Endothelial cell of umbilical vein (primary cell): Measurements from ENCODE around the gene IFI44L. TPM values are rescaled to one million over a fixed set of nuclear protein-coding genes. Genes with fewer than 3 reads are reported as not detected.

ENCODE experiments used
- Bru-seq: library from RNA; stranded (reverse); fragments of 400-500 nt; gene quantifications from one replicate; lab custom pipeline; 2021; lab: Mats Ljungman, UMichigan
- BruChase-seq, 2 experiments: library from RNA; stranded (reverse); fragments of 400-500 nt; gene quantifications; one replicate each; lab custom pipeline; 2021; lab: Mats Ljungman, UMichigan
- BruUV-seq: library from RNA; stranded (reverse); fragments of 400-500 nt; replicated peaks from 2 replicates; lab custom pipeline; 2021; lab: Mats Ljungman, UMichigan
- CTCF ChIA-PET: fragments of 300-600, 350-600 bp; sonication (Branson Sonifier 250); formaldehyde crosslinking; loops from one replicate; lab custom pipeline; 2021; ENCODE audit warnings: antibody characterized with exemption, inconsistent platforms; lab: Charles Lee
- POLR2A ChIA-PET: fragments of 300-600, 350-600 bp; sonication (Branson Sonifier 250); formaldehyde crosslinking; loops from one replicate; lab custom pipeline; 2021; ENCODE audit warnings: antibody characterized with exemption, inconsistent platforms; lab: Charles Lee
- DNase-seq: peaks from one replicate; pipeline ENCODE4 v3.0.0-alpha.2; 2011; ENCODE audit warnings: low read depth, low spot score
- FAIRE-seq: peaks from 2 replicates; lab custom pipeline; 2011; peaks lifted over from hg19 to GRCh38; lab: Jason Lieb, UNC
- H2AFZ ChIP-seq: 2 replicates; pipeline ENCODE4 v1.6.0; 2012; ENCODE audit warnings: low read depth, low read length, control low read depth, inconsistent platforms
- H3K27ac ChIP-seq: 2 replicates; pipeline ENCODE4 v1.5.1; 2011; ENCODE audit warnings: low read depth, mild to moderate bottlenecking, control low read depth, low read length, moderate library complexity; ENCODE audit not compliant: insufficient read depth
- H3K27me3 ChIP-seq, 2 experiments: 2 replicates each; pipeline versions ENCODE4 v1.6.0 to v1.6.1; 2011; ENCODE audit warnings: low read length in 2 of 2, mixed read lengths in 1 of 2; ENCODE audit not compliant: control insufficient read depth in 2 of 2, insufficient read depth in 2 of 2
- H3K36me3 ChIP-seq, 2 experiments: 2 replicates in 1 of 2; 3 replicates in 1 of 2; pipeline ENCODE4 v1.5.1; 2011; ENCODE audit warnings: low read length in 2 of 2, mild to moderate bottlenecking in 1 of 2, moderate library complexity in 1 of 2; ENCODE audit not compliant: control insufficient read depth in 2 of 2, insufficient read depth in 2 of 2; ENCODE audit errors: extremely low read depth in 1 of 2
- H3K4me1 ChIP-seq: 3 replicates; pipeline ENCODE4 v1.5.1; 2011; ENCODE audit warnings: mild to moderate bottlenecking, low read length; ENCODE audit not compliant: control insufficient read depth, insufficient read depth; ENCODE audit errors: extremely low read depth
- H3K4me2 ChIP-seq: 2 replicates; pipeline ENCODE4 v1.6.1; 2011; ENCODE audit warnings: low read length, control low read depth, mixed read lengths; ENCODE audit not compliant: insufficient read depth
- H3K4me3 ChIP-seq, 3 experiments: fragments of 200-600 bp in 1 of 3; sonication (generic), shearing (Covaris generic) in 1 of 3; replicated peaks in 1 of 3; 2 replicates each; pipeline ENCODE4 v1.5.1; 2011 to 2016; ENCODE audit warnings: control low read depth in 3 of 3, low read length in 3 of 3, mild to moderate bottlenecking in 2 of 3, inconsistent platforms in 1 of 3, low read depth in 1 of 3, moderate library complexity in 1 of 3; ENCODE audit not compliant: insufficient read depth in 1 of 3
- H3K79me2 ChIP-seq: 2 replicates; pipeline ENCODE4 v1.6.0; 2012; ENCODE audit warnings: low read length, inconsistent platforms; ENCODE audit not compliant: control insufficient read depth, insufficient read depth
- H3K9ac ChIP-seq: replicated peaks from 2 replicates; pipeline ENCODE3; 2011; ENCODE audit warnings: low read length, control low read depth; ENCODE audit not compliant: insufficient read depth; ENCODE audit errors: extremely low read depth
- H3K9me1 ChIP-seq: replicated peaks from 3 replicates; pipeline ENCODE4 v1.6.0; 2011; ENCODE audit warnings: mild to moderate bottlenecking, low read length; ENCODE audit not compliant: control insufficient read depth, insufficient read depth; ENCODE audit errors: extremely low read depth
- H3K9me3 ChIP-seq: replicated peaks from 2 replicates; pipeline ENCODE4 v1.5.1; 2012; ENCODE audit warnings: low read length, inconsistent platforms; ENCODE audit not compliant: control insufficient read depth, insufficient read depth
- H4K20me1 ChIP-seq: replicated peaks from 2 replicates; pipeline ENCODE3; 2011; ENCODE audit warnings: mild to moderate bottlenecking, low read length; ENCODE audit not compliant: control insufficient read depth, insufficient read depth; ENCODE audit errors: extremely low read depth
- CTCF ChIP-seq, 2 donors: IDR thresholded peaks; 1 replicate in 1 of 2; 2 replicates in 1 of 2; pipeline ENCODE4 v1.5.1; 2011; ENCODE audit warnings: low read length in 2 of 2, mild to moderate bottlenecking in 2 of 2, moderate library complexity in 2 of 2, control low read depth in 1 of 2, inconsistent platforms in 1 of 2, low read depth in 1 of 2; ENCODE audit not compliant: insufficient read depth in 1 of 2; ENCODE audit errors: extremely low read depth in 1 of 2
- EZH2 ChIP-seq: IDR thresholded peaks from 2 replicates; pipeline ENCODE4 v1.6.1; 2012; ENCODE audit warnings: borderline replicate concordance, low read depth, mild to moderate bottlenecking, moderate library complexity, low read length, inconsistent platforms; ENCODE audit not compliant: severe bottlenecking
- FOS ChIP-seq: IDR thresholded peaks from 2 replicates; pipeline ENCODE4 v1.6.1; 2011; ENCODE audit warnings: mild to moderate bottlenecking, low read length, moderate library complexity, borderline replicate concordance; ENCODE audit not compliant: insufficient read depth
- GATA2 ChIP-seq: IDR thresholded peaks from 2 replicates; pipeline ENCODE4 v1.7.0; 2011; ENCODE audit warnings: low read depth, mild to moderate bottlenecking, moderate library complexity, mixed read lengths, low read length; ENCODE audit not compliant: insufficient read length, insufficient read depth
- JUN ChIP-seq: IDR thresholded peaks from 2 replicates; pipeline ENCODE4 v1.6.1; 2011; ENCODE audit warnings: borderline replicate concordance, low read depth; ENCODE audit not compliant: insufficient read length, insufficient read depth
- MAX ChIP-seq: IDR thresholded peaks from 2 replicates; pipeline ENCODE4 v1.6.1; 2011; ENCODE audit not compliant: insufficient read depth, insufficient read length
- MYC ChIP-seq: IDR thresholded peaks from one replicate; pipeline ENCODE4 v1.6.1; 2011; ENCODE audit warnings: mild to moderate bottlenecking, low read depth, low read length
- POLR2A ChIP-seq: IDR thresholded peaks from 2 replicates; pipeline ENCODE4 v1.6.1; 2012; ENCODE audit warnings: low read depth, mild to moderate bottlenecking, control low read depth, low read length
- POLR2AphosphoS5 ChIP-seq: IDR thresholded peaks from 2 replicates; pipeline ENCODE4 v1.6.1; 2012; ENCODE audit warnings: low read depth, mild to moderate bottlenecking, control low read depth, low read length, moderate library complexity; ENCODE audit not compliant: insufficient read depth
- dilution Hi-C: fragments of 300-500 bp; cut with MboI; formaldehyde crosslinking; loops from one replicate; pipeline ENCODE4 v1.15.0; 2019; ENCODE audit warnings: low sequenced_read_pairs; ENCODE audit not compliant: extremely low pct_ligation_motif_present
- intact Hi-C: fragments of 100-400 bp; cut with micrococcal nuclease; formaldehyde crosslinking; loops from one replicate; pipeline ENCODE4 v1.10.0; 2022
- long read RNA-seq: library from polyadenylated mRNA; stranded (forward); transcript quantifications from one replicate; pipeline ENCODE4 v2.0.0, GENCODE V29; 2021
- polyA minus RNA-seq, 3 experiments: library from RNA; depleted of rRNA, polyadenylated mRNA; stranded (reverse); fragments of >200 nt; gene quantifications; 1 replicate in 1 of 3; 2 replicates in 2 of 3; pipeline ENCODE4 v1.2.3, GENCODE V29; 2011
- polyA plus RNA-seq, 4 experiments: library from polyadenylated mRNA; depleted of rRNA in 3 of 4; stranded (reverse) in 3 of 4; unstranded in 1 of 4; fragments of >200 nt; gene quantifications; 2 replicates each; pipeline versions ENCODE4 v1.2.1 to v1.2.3, GENCODE V29; 2011 to 2012; ENCODE audit warnings: missing spikeins in 1 of 4
- total RNA-seq: library from RNA; stranded (reverse); gene quantifications from 2 replicates; pipeline ENCODE4 v1.2.3, GENCODE V29; 2021

Gene IFI44L
- 1.5 and 2.8 TPM in 2 replicates for total RNA-seq
- polyA plus RNA-seq, result 1.9 and 2.9 TPM in 2 replicates
- polyA plus RNA-seq (2011; cell fraction: cytosol; rRNA removed), result 1.9 TPM in 2 replicates
- 8.1 TPM in 2 replicates for polyA plus RNA-seq (2011; cell fraction: nucleus; rRNA removed)
- 3.5 and 4.2 TPM in 2 replicates for polyA plus RNA-seq (2012)
- 6.2 and 7.1 TPM in 2 replicates for polyA minus RNA-seq
- 1.0 TPM for polyA minus RNA-seq (2011; cell fraction: cytosol; rRNA and poly(A)+ RNA removed)
- 9.0 and 14.1 TPM in 2 replicates for polyA minus RNA-seq (2011; cell fraction: nucleus; rRNA and poly(A)+ RNA removed)
- percentile 48 among the genes with signal in this experiment for Bru-seq, nascent RNA
- percentile 50 among the genes with signal in this experiment for BruChase-seq, experiment 1, labeled RNA remaining after a 6-hour chase
- percentile 47 among the genes with signal in this experiment for BruChase-seq, experiment 2, labeled RNA remaining after a 2-hour chase
- long read RNA-seq, full-length matches to known transcripts, result 1 of 2 reads
- long read RNA-seq, partial matches to known transcripts, result 0 of 2 reads
- long read RNA-seq, other reads (novel, unspliced or antisense), result 1 of 2 reads

DNA sequence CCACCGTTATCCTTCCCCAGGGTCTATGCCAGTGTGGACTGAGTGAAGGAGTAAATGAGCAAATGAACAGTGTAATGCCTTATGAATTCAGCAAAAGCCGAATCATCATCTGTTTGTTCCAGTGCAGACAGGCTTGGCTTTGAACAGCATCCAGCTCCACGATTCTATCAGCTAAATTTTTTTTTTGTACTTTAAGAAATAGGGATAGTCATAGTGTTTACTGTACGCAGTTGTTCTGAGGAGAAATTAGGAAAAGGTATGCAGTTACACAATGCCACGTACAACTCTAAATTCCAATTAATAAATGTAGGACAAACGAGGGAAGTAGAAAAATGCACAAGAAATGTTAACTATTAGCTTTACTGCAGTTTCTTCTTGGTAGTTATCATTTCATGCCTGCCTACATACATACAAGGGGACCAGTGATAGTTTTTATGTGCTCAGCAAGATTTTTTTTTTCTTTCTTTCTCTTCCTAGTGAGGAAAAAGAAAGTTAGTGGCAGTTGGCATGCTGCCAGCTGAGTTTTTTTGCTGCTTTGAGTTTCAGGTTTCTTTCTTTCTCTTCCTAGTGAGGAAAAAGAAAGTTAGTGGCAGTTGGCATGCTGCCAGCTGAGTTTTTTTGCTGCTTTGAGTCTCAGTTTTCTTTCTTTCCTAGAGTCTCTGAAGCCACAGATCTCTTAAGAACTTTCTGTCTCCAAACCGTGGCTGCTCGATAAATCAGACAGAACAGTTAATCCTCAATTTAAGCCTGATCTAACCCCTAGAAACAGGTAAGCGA, at the start of gene IFI44L:
TSS of gene IFI44L (plus strand) at position 646 of the 777 bp plus-strand sequence. CDS start 7,468 bp downstream, outside the sequence.
- peaks cover 18% of the 10 kb centered on the region for H3K4me1 ChIP-seq
- H3K9ac ChIP-seq, result peak within 1 kb of the TSS; percentile 39
- no peaks in the 10 kb centered on the region for H3K36me3 ChIP-seq
- CTCF ChIA-PET, result interaction anchor here (0.6 to 4.6 kb wide), 11 partner anchors 9 to 584 kb away, joined by 3 to 25 read pairs (median 4); no protein-coding TSS in a partner anchor
- H2AFZ ChIP-seq, result peak within 1 kb of the TSS; percentile 84
- FAIRE-seq, result peak; percentile 75
- H3K9me1 ChIP-seq, result no peaks in the 10 kb centered on the region
- no peaks in the 10 kb centered on the region for H4K20me1 ChIP-seq
- H3K4me2 ChIP-seq, result peak within 1 kb of the TSS; percentile 79
- POLR2A ChIA-PET, result no interaction called here
- H3K27ac ChIP-seq, result peak within 1 kb of the TSS; percentile 2
- no peaks in the 10 kb centered on the region for H3K79me2 ChIP-seq
- no peaks in the 10 kb centered on the region for H3K9me3 ChIP-seq
- no peaks in the 10 kb centered on the region for H3K27me3 ChIP-seq
- TF ChIP-seq POLR2A (no peak), EZH2 (no peak), FOS (no peak), MYC (no peak), GATA2 (no peak), MAX (no peak), JUN (no peak), POLR2AphosphoS5 (no peak), CTCF (IDR thresholded peaks at IDR 0.05; ENCODE audit: extremely low read depth in 1 of 2, insufficient read depth in 1 of 2, low read depth in 1 of 2, low read length in 2 of 2) (no peak)
- dilution Hi-C loops (no loop called here), intact Hi-C loops (loop anchor here (1.0 to 5.0 kb wide), 3 partner anchors 29 to 732 kb away; partner anchors contain the start of gene IFI44)
- no TSS peak for BruUV-seq
- peak within 1 kb of the TSS; percentile 2 to 35 (median 27) for H3K4me3 ChIP-seq
- peak; percentile 80 for DNase-seq
